GM18517 (cell line): ENCODE data around the gene TOB2.
"Not testable (repeated sequence)": the region's sequence is repeated elsewhere in the genome, so short reads cannot be mapped to it uniquely, and the experiment has no call there.

ENCODE experiments used
- ATAC-seq: cut with Tn5 transposase; IDR thresholded peaks from one replicate; pipeline ENCODE4 v1.9.1; 2021; ENCODE audit warnings: mild to moderate bottlenecking, moderate library complexity; ENCODE audit not compliant: unreplicated experiment

Gene TOB2

DNA sequence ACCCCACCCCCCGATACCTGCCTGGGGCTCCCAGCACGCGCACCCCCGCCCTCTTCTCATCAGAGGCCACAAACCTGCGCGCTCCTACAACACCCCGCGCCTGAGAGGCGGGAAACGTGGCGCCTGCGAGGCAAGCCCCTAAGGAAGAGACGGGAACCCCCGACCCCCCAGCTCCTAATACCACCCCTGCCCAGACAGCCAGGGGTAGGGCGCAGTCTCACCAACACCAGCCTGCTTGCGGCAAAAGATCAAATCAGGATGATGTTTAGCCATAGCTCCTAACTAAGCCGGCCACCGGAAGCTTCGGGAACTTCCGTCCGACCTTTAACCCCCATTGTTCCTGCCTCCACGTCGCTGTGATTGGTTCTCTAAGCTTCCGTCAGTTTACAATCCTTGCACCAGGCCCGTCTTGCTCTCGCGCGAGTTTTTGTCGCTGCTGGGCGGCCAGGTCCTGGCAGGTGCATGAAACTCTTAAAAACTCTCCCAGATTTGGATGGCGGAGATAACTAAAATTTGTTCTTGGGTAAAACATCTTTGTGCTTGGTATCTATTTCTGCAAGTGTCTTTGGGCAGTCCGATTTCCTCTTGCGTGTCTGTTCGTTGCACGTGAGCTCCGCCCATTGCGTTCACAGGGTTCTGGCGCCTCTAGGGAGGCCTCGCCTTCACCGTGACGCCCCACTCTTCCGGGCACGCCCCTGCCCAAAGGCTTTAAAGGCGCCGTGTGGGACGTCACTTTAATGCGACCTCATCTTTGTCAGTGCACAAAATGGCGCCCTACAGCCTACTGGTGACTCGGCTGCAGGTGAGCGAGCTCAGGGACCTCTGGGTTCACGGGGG, 22.0 kb upstream of the TOB2 start, which contains the start of the genes ACO2 and PHF5A:
TSS of gene ACO2 (plus strand) at position 737 of the 837 bp plus-strand sequence. CDS start at position 767, 30 bp downstream.
TSS of gene PHF5A (minus strand) at position 312 of the 837 bp plus-strand sequence. CDS start at position 273, 39 bp downstream.
- ATAC-seq = peak; percentile 83

DNA sequence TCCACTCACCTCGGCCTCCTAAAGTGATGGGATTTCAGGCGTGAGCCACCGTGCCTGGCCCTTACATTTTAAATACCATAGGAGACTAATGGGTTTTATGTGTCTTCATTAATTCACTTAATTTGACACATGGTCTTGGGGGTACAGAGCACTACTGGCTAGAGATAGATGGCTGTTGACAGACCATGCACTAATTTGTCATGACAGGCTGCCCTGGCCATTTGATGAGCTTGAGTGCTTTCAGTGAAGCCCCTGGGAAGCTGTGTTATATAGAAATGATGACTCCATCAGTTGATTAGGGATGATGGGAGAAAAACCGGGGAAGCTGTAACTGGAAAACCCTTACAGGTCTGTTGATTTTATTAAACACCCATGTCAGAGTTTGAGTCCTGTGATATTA, 15.3 kb upstream of the TOB2 start:
- no peak for ATAC-seq

GRCh38 chr22:41460071-41460470, 13.5 kb upstream of the TOB2 start:
- ATAC-seq = not testable (repeated sequence)

DNA sequence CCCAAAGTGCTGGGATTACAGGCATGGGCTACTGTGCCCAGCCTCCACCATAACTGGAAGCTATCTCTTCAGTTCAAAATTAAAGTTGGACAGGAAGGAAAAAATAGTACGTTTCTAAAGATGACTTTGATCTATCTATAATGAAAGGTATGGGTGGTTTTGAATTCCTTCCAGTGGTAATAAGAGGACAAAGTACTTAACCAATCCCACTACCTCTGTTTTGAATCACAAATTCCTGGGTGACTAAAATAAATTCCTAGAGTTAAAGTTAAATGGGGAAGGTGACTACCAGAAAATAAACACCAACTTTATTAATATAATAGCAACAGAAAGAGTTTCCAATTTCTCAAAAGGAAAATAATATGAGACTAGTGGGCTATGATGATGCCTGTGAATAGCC, 12.8 kb upstream of the TOB2 start:
- no peak for ATAC-seq

GRCh38 chr22:41458161-41458728, 11.6 kb upstream of the TOB2 start:
- no peak for ATAC-seq

DNA sequence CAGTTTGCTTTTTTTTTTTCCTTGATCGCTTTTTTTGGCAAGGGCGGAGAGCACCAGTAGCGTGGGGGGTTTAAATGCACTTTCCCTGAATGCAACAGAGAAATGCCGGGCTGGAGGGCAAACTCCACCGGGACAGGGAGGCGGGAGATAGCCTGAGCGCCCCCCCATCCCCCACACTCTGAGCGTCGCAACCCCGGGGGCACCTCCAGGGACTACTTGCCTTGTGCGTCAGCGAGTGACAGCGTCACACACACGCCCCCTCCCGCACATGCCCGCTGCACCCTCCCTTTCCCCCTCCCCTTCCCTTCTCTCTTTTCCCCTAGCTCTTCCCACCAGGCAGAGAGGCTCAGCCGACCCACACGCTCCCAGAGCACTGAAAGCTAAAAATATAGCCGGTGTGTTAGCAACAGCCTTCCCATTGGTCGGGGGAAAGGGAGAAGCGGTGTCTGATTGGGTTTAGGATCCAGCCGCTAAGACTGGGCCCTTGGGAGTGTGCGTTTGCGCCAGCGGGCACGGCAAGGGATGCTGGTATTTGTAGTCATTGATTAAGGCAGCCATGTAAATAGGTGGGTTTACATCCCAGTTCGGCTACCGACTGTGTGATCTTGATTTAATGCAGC, 1.7 kb upstream of the TOB2 start:
- ATAC-seq = peak; percentile 40

DNA sequence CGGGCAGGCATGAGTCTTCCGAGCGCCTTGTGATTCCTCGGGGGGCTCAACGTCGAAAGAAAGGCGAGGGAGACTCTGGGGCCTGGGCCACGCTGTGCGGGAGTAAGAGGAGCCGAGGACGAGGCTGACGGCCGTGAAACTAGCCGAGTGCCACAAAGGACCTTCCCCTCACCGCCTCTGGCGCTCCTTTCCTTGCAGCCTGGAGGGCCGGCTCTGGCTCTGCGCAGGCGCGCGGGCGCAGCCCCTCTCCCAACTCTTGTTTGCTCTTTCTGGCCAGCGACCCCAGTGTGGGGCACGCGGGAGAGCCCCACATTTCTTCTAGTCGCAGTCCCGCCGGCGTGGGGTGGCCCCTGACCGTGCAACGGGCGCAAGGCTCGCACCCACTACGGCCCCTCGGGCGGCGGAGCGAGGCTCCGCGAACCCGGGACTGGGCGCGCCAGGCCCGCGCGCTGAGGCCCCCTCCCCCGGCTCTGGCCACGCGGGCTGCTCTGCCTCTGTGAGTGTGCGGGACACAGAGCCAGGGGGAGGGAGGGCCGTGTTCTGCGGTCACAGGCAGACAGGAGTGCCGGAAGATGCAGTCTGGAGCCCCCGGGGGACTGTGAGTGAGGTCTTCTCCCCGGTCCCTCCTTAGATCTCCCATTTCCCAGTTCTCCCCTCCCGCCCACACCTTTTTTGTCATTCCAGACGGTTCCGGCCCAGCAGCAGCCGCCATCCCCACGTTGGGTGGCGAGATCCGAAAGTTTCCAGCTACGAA, 1.0 kb upstream of the TOB2 start:
- no peak for ATAC-seq

DNA sequence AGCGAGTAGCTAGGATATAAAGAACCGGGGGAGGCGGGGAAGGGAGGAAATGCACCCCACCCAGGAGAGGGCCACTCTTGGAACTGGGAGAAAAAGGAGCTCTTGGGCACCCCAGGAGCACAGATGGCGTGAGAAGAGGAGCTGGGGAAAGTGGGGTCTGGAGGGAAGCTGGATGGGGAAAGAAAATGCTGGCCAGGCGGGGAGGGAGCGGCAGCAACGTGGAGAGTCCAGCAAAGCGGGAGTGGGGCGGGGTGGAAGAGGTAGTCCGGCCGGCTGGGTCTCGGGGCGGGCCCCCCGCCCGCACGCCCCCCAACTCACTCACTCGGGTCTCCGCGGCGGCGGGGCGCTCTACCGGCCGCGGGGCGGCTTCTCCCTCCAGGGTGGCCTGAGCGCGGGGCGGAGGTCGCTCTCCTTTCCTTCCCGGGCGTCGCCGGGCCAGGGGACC, 522 bp downstream of the TOB2 start:
- no peak for ATAC-seq

- ATAC-seq = no peak
Measured at GRCh38 chr22:41445129-41446056, 1.2 kb downstream of the TOB2 start.

DNA sequence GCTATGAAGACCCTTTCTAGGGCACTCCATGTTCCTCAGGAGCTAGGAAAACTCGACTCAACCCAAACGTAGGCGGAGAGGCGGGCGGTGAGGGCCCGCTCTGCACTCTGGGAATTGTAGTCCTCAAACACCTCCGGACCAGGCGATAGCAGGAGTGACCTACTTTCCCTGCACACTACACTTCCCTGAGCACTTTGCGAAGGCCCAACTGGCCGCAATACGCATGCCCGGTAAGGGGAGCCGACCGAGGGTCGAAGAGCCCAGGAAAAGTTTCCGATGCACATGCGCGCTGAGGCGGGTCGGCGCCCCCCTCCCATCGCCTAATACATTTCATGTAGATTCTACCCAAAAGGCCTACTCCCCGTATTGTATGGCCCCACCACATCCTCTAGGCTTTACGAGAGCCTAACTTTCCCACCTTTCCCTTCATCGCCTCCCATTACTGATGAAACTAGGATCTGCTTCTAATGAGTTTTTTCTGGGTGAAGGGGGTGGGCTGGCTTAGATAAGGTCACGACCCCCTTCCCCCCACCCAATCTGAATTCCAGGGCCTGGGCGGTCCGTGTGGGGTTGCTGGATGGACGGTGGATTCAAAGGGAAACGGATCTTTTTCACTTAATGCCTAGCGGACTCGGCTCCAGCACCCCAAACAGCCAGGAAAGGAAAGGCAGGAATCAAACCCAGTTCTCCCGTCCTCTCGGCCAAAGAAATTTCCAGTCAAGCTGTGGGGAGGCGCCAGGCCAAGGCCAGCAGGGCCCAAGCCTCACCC, 2.1 kb downstream of the TOB2 start:
- ATAC-seq = peak; percentile 46

DNA sequence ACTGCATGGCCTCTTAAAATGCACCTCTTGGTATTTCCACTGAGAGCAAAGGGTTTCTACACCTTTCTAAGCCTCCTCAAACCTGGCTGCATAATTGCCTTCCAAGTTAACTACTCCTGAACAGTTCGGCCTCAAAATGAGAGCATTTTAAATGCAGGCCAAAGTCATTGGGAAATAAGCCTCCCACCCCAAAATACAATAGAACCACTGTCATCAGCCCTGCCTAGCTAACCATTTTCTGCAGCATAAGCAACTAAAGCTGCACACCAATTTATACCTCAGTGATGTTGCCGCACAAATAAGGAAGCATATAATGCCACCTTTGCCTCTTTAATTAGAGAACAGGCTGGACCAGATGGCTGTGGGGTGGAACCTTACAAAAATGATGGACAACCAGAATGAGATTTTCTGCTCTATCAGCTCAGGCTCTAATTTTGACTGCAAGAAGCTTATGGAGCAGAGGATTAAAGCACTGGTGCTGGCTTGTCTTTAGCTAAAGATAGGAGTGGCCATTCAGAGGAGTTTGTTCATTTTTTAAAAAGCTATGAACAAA, 4.3 kb downstream of the TOB2 start:
- no peak for ATAC-seq

DNA sequence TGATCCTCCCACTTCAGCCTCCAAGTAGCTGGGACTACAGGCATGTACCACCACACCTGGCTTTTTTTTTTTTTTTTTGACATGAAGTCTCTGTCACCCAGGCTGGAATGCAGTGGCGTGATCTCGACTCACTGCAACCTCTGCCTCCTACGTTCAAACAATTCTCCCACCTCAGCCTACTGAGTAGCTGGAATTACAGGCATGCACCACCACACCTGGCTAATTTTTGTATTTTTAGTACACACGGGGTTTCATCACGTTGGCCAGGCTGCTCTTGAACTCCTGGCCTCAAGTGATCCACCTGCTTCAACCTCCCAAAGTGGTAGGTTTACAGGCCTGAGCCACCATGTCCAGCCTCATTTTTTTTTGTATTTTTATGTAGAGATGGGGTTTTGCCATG, 6.1 kb downstream of the TOB2 start:
- ATAC-seq = not testable (repeated sequence)

DNA sequence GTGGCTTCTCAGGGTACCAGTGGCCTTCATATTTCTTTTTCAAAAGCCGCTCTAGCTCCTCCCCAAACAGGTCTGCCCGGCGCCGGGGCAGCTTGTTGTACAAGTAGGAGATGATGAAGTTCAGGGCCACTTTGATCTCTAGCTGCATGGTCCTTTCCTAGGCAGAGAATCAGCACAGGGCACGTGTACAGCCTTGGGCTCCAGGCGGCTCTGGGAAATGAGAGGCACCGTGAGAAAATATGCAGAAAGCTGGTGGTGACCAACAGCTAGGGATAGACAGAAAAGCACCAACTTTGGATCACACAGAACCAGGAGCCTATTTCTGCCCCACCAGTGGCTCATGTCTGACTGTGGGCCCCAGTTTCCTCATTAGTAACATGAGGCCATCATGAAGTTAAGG, 9.4 kb downstream of the TOB2 start:
- no peak for ATAC-seq

DNA sequence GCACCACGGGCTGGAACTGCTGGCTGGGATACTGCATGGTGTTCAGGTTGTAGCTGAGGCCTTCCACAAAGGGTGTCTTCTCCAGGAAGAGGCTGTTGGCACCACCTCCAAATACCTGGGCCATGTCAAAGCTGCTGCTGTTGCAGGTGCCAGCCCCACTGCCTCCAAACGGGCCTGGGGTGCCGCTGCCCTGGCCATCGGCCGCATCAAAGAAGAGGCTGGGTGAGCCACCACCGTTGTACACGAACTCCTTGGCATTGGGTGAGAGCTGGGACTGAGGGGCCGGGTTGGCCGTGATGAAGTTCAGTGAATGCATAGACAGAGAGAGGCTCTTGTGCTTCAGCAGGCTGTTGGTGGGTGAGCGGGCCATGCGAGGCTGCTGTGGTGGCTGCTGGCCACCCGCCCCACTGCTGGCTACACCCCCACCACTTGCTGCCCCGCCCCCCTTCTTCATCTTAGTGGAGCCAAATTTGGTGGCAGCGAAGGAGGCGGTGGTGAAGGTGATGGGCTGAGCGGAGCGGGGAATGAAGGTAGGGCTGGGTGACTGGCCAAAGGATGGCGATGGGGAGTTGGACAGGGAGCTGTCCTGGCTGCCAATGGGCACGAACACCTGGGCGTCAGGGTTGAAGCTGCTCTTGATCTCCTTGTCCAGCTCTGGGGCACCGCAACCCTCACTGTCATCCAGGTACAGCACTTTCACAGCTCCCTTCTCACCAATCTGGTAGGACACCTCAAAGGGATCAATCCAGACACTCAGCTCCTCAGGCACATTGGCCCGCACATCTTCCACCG, 10.1 kb downstream of the TOB2 start:
- ATAC-seq = no peak

GRCh38 chr22:41435560-41435959, 11.0 kb downstream of the TOB2 start:
- no peak for ATAC-seq

DNA sequence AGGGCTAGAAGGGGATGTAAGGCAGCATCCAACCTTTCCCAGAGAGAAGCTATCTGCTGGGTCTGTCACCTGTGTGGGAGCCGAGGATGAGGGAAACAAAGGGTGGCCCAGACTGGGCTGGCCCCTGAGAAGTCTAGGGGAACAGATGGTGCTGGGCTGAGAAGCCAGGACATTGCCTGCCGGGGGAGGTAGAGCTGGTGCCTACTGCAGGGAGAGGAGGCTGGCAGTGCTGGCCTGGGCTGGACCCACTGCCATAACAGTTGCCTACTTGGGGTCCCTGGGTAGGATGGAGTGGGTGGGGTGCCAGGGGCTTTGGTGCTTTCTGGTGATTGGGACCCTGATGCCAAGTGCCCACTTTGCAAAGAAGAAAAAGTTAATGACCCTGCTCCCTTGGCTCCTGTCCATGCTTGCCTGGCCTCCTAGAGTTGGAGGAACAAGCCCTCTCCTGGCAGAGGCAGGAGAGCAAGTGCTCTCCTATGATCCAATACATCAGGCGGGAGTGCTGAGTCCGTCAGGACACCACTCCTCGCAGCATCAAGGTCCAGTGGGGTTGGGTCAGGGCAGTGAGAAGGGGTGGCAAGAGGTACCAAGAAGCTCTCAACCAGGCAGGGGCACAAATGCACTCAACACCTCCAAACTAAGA, 12.1 kb downstream of the TOB2 start:
- ATAC-seq = not testable (repeated sequence)

- not testable (repeated sequence) for ATAC-seq
Measured at GRCh38 chr22:41433480-41433879, 13.1 kb downstream of the TOB2 start.

DNA sequence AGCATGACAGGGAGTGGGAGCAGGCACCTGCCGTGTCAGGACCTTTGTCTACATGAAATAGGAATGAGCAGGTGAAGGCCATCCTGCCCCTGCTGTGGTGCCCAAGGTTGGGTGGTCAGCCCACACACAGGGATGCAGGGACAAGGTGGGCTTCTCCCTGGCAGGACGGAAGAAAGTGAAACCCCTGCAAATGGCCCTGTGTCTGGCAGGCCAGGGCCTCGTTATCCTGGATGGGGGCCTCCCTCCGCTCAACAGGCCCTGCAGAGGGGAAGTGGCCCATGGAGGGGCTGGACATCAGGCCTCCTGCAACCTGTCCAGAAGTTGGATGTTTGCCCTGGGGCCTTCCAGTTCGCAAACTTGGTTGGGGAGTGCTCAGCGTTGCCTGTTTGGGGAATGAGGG, 14.9 kb downstream of the TOB2 start:
- ATAC-seq = no peak
